Right ventricle myocardium superior (tissue), 1 donor: ENCODE data around the gene TGFBI. TPM values are rescaled to one million over a fixed set of nuclear protein-coding genes. Genes with fewer than 3 reads are reported as not detected.

Experiments
- ATAC-seq: fragments of 200-7000 bp; cut with Tn5 transposase; one replicate; pipeline ENCODE4 v1.9.1; 2020; ENCODE audit warnings: mild to moderate bottlenecking; ENCODE audit not compliant: poor library complexity
- DNase-seq: peaks from one replicate; pipeline ENCODE4 v3.0.0-alpha.2; 2020
- intact Hi-C: fragments of 100-400 bp; cut with DNase I; formaldehyde crosslinking; loops from one replicate; pipeline ENCODE4 v1.11.2; 2022
- long read RNA-seq: library from polyadenylated mRNA; unstranded; transcript quantifications from one replicate; pipeline ENCODE4 v2.0.0, GENCODE V29; 2021
- total RNA-seq: library from RNA; stranded (reverse); fragmentation: NEBNext Ultra II Directional; extraction: Animal tissue kit (Norgen Biotek cat#: 25700); gene quantifications from one replicate; pipeline ENCODE4 v1.2.1, GENCODE V29; 2021
- donor health status: DM: no; HTN: yes; CAD: no; lungs with severe emphysema.

TGFBI gene
- total RNA-seq: 49.9 TPM
- long read RNA-seq, transcript TGFBI-201 (17 exons, 2,804 nt): major isoform, 42 of 63 reads
- long read RNA-seq, partial matches to known transcripts: 10 of 63 reads
- long read RNA-seq, other reads (novel, unspliced or antisense): 11 of 63 reads

- intact Hi-C loops: no loop called here
- ATAC-seq (peak; percentile 89), DNase-seq (peak; percentile 86)
These were observed at the start of gene TGFBI for GRCh38 chr5:136028782-136029742. TSS of gene TGFBI (plus strand) at chr5:136028988. CDS start at chr5:136029056, 68 bp downstream.

- no peak for DNase-seq
- intact Hi-C loops: no loop called here
- ATAC-seq: no peak
These were observed 49.8 kb upstream of the TGFBI start for GRCh38 chr5:135978993-135979392.

GRCh38 chr5:135979510-135979909 is 49.3 kb upstream of the TGFBI start:
- intact Hi-C loops: no loop called here
- peak; percentile 79 for ATAC-seq
- no peak for DNase-seq

GRCh38 chr5:135980620-135981019 is 48.2 kb upstream of the TGFBI start:
- no peak for DNase-seq
- ATAC-seq: no peak
- intact Hi-C loops: no loop called here

GRCh38 chr5:135985951-135986350 is 42.8 kb upstream of the TGFBI start:
- intact Hi-C loops: no loop called here
- no peak for DNase-seq
- no peak for ATAC-seq

GRCh38 chr5:135986401-135986800 is 42.4 kb upstream of the TGFBI start:
- ATAC-seq: no peak
- DNase-seq: no peak
- intact Hi-C loops: no loop called here

- intact Hi-C loops: no loop called here
- peak; percentile 48 for ATAC-seq
These were observed 41.8 kb upstream of the TGFBI start for GRCh38 chr5:135986891-135987401.

GRCh38 chr5:135988546-135988945 is 40.2 kb upstream of the TGFBI start:
- DNase-seq (no peak), ATAC-seq (no peak)
- intact Hi-C loops: no loop called here

More at GRCh38 chr5:135986891-135987401, 41.8 kb upstream of the TGFBI start:
- no peak for DNase-seq

- no peak for ATAC-seq
- no peak for DNase-seq
- intact Hi-C loops: no loop called here
These were observed 39.1 kb upstream of the TGFBI start for GRCh38 chr5:135989686-135990085.

GRCh38 chr5:135990528-135991255 is 38.1 kb upstream of the TGFBI start:
- DNase-seq (peak; percentile 52), ATAC-seq (peak; percentile 47)
- intact Hi-C loops: no loop called here

GRCh38 chr5:135991429-135991828 is 37.4 kb upstream of the TGFBI start:
- no peak for DNase-seq
- no peak for ATAC-seq
- intact Hi-C loops: no loop called here

GRCh38 chr5:135993335-135993879 is 35.4 kb upstream of the TGFBI start:
- intact Hi-C loops: no loop called here
- DNase-seq: no peak

GRCh38 chr5:135993880-135994636 is 34.7 kb upstream of the TGFBI start:
- ATAC-seq (peak; percentile 46), DNase-seq (no peak)
- intact Hi-C loops: no loop called here

More at GRCh38 chr5:135993335-135993879, 35.4 kb upstream of the TGFBI start:
- ATAC-seq: no peak

- intact Hi-C loops: no loop called here
- DNase-seq: no peak
- no peak for ATAC-seq
These were observed 32.8 kb upstream of the TGFBI start for GRCh38 chr5:135995976-135996375.

- intact Hi-C loops: no loop called here
- ATAC-seq: no peak
- DNase-seq: no peak
These were observed 32.2 kb upstream of the TGFBI start for GRCh38 chr5:135996611-135997010.

GRCh38 chr5:135997673-135998335 is 31.0 kb upstream of the TGFBI start:
- ATAC-seq (no peak), DNase-seq (no peak)
- intact Hi-C loops: no loop called here

- ATAC-seq (no peak), DNase-seq (no peak)
- intact Hi-C loops: no loop called here
These were observed 29.9 kb upstream of the TGFBI start for GRCh38 chr5:135998889-135999288.
